Type B pancreatic cell (in vitro differentiated cells): ENCODE measurements around the gene MEIOSIN. TPM values are rescaled to one million over a fixed set of nuclear protein-coding genes. Genes with fewer than 3 reads are reported as not detected.
A peak's percentile ranks its signal among the peaks of the same experiment; 100 is the strongest.

ENCODE experiments used
- DNase-seq: peaks from one replicate; pipeline ENCODE4 v3.0.0; 2021; ENCODE audit warnings: mixed read lengths; ENCODE audit not compliant: unreplicated experiment; ENCODE audit errors: extremely low spot score
- H3K27ac Mint-ChIP-seq: 2 replicates; pipeline ENCODE4 v1.8.0; 2021; ENCODE audit warnings: mild to moderate bottlenecking, mixed read lengths
- H3K27me3 Mint-ChIP-seq: 2 replicates; pipeline ENCODE4 v1.8.0; 2021; ENCODE audit warnings: mixed read lengths
- H3K36me3 Mint-ChIP-seq: 2 replicates; pipeline ENCODE4 v1.8.0; 2021; ENCODE audit warnings: mixed read lengths
- H3K4me1 Mint-ChIP-seq: one replicate; pipeline ENCODE4 v1.8.0; 2021; ENCODE audit warnings: mixed read lengths; ENCODE audit not compliant: unreplicated experiment
- H3K4me3 Mint-ChIP-seq: 2 replicates; pipeline ENCODE4 v1.8.0; 2021; ENCODE audit warnings: mild to moderate bottlenecking, mixed read lengths
- H3K9me3 Mint-ChIP-seq: 2 replicates; pipeline ENCODE4 v1.8.0; 2021; ENCODE audit warnings: mixed read lengths
- total RNA-seq: library from RNA; stranded (reverse); gene quantifications from 2 replicates; pipeline ENCODE4 v1.2.1, GENCODE V29; 2021; ENCODE audit warnings: low replicate concordance
- TF ChIP-seq, protein P1 (sequence below): fragments of 200-600 bp; sonication (generic); conservative IDR thresholded peaks from 2 replicates; pipeline ENCODE4 v1.5.0; 2021; ENCODE audit warnings: antibody characterized with exemption, mild to moderate bottlenecking

Gene MEIOSIN
- total RNA-seq, 1 donor from 2014 or later, result not detected

DNA sequence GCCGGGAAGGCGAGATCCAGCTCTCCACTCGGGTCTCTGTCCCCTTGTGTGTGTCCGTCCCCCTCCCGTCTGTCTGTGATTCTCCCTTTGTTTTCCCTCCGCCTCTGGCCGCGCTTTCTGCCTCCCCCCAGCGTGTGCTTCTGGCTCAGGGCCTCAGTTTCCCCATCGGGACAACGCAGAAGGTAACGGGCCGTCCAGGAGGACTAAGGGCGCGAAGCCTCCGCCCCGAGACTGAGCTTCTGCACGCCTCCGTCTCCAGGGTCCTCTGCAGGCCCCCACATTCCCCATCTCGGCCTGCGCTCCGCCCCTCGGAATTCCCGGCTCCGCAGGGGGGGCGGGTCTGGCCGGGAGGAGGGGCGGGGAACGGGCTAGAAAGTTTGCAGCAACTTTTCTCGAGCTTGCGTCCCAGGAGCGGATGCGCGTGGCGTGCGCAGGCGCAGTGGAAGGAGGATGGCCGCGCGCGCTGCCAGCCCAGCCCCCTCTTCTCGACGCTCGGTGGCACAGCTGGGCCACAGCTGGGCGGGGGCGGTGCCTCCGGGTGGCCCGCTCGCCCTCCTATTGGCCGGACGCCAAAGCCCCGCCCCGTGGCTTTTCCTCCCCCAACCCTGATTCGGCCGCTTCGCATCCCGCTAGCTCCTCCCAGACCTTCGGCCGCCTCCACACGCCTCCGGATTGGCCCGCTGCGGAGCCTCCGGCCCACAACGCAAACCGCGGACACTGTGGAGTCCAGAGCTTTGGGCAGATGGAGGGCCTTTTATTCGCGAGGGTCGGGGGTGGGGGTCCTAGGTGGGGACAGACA lies 35.9 kb downstream of the MEIOSIN start, which contains the start of gene SIX5:
TSS of gene SIX5 (minus strand) at position 269 of the 799 bp plus-strand sequence. CDS start 408 bp downstream, outside the sequence.
- Mint-ChIP-seq H3K4me1 (peaks cover 15% of the 10 kb centered on the region), H3K27ac (peak within 1 kb of the TSS; percentile 98), H3K9me3 (no peaks in the 10 kb centered on the region), H3K4me3 (peak within 1 kb of the TSS; percentile 97), H3K27me3 (no peaks in the 10 kb centered on the region), H3K36me3 (no peaks in the 10 kb centered on the region)
- TF ChIP-seq, protein P1, sequence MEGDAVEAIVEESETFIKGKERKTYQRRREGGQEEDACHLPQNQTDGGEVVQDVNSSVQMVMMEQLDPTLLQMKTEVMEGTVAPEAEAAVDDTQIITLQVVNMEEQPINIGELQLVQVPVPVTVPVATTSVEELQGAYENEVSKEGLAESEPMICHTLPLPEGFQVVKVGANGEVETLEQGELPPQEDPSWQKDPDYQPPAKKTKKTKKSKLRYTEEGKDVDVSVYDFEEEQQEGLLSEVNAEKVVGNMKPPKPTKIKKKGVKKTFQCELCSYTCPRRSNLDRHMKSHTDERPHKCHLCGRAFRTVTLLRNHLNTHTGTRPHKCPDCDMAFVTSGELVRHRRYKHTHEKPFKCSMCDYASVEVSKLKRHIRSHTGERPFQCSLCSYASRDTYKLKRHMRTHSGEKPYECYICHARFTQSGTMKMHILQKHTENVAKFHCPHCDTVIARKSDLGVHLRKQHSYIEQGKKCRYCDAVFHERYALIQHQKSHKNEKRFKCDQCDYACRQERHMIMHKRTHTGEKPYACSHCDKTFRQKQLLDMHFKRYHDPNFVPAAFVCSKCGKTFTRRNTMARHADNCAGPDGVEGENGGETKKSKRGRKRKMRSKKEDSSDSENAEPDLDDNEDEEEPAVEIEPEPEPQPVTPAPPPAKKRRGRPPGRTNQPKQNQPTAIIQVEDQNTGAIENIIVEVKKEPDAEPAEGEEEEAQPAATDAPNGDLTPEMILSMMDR, result no peak
- peak; percentile 100 for DNase-seq

- peak overlapping the region; percentile 97 for H3K4me3 Mint-ChIP-seq
- TF ChIP-seq, protein P1, result no peak
- no peak for DNase-seq
- H3K27me3 Mint-ChIP-seq, result no peaks in the 10 kb centered on the region
- H3K27ac Mint-ChIP-seq, result peak overlapping the region; percentile 98
- peaks cover 11% of the 10 kb centered on the region for H3K4me1 Mint-ChIP-seq
- H3K9me3 Mint-ChIP-seq, result no peaks in the 10 kb centered on the region
- H3K36me3 Mint-ChIP-seq, result no peaks in the 10 kb centered on the region
Measured at GRCh38 chr19:45769821-45770191, 36.6 kb downstream of the MEIOSIN start.

DNA sequence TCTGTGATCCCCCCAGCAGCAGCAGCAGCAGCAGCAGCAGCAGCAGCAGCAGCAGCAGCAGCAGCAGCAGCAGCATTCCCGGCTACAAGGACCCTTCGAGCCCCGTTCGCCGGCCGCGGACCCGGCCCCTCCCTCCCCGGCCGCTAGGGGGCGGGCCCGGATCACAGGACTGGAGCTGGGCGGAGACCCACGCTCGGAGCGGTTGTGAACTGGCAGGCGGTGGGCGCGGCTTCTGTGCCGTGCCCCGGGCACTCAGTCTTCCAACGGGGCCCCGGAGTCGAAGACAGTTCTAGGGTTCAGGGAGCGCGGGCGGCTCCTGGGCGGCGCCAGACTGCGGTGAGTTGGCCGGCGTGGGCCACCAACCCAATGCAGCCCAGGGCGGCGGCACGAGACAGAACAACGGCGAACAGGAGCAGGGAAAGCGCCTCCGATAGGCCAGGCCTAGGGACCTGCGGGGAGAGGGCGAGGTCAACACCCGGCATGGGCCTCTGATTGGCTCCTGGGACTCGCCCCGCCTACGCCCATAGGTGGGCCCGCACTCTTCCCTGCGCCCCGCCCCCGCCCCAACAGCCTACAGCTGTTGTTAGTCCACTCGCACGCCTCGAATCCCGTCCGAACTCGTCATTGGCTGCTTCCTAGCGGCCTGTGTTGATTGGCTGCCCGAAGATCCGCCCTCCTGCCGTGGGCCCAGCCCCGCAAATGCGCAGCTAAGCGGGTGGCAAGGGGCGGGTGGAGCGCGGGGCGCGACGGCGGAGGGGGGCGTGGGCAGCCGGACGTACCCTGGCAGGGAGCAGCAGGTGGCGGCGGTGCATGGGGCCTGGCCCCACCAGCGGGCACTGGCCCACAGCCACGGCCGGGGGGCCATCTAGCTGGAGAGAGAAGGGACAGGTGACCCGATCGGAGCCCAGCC lies 37.2 kb downstream of the MEIOSIN start:
- no peaks in the 10 kb centered on the region for H3K27me3 Mint-ChIP-seq
- H3K27ac Mint-ChIP-seq, result peak overlapping the region; percentile 98
- peak overlapping the region; percentile 97 for H3K4me3 Mint-ChIP-seq
- DNase-seq, result peak; percentile 97
- TF ChIP-seq, protein P1, result peak; percentile 99
- no peaks in the 10 kb centered on the region for H3K9me3 Mint-ChIP-seq
- H3K36me3 Mint-ChIP-seq, result no peaks in the 10 kb centered on the region
- peaks cover 8% of the 10 kb centered on the region for H3K4me1 Mint-ChIP-seq

GRCh38 chr19:45771311-45771933 lies 38.2 kb downstream of the MEIOSIN start:
- Mint-ChIP-seq H3K4me1 (peaks cover 8% of the 10 kb centered on the region), H3K27ac (peak overlapping the region; percentile 98), H3K27me3 (no peaks in the 10 kb centered on the region), H3K36me3 (no peaks in the 10 kb centered on the region), H3K9me3 (no peaks in the 10 kb centered on the region), H3K4me3 (peak overlapping the region; percentile 68)
- no peak for DNase-seq
- TF ChIP-seq, protein P1, result no peak

DNA sequence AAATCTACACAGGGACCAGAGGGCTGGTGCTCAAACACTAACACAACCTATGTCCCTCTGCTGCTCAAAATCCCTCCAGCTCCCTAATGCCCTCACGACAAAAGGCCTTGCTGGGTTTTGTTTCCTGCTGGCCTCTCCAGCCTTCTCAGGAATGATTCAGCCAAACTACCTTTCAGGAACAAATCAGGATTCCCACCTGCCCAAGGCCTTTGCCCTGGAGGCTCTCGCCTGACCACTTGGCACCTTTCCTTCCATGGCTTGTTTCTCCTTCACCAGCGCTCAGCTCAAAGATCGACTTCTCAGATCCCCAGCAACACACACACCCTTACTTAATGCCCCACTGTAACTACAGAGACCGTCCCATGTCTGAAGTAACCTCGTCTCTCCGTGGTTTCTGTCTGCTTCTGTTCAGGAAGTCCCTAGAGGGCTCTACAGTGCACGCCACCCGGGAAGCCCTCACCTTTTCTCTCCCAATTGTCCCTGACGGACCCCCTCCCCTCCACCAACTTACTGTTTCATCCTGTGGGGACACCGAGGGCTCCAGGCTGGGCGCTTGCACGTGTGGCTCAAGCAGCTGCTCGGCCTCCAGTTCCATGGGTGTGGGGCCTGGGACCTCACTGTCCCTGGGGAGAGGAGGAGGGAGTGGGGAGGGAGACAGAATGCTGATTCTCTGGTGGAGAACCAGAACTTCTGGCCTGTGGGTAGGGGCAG lies 39.0 kb downstream of the MEIOSIN start:
- no peak for DNase-seq
- no peaks in the 10 kb centered on the region for H3K9me3 Mint-ChIP-seq
- no peaks in the 10 kb centered on the region for H3K27me3 Mint-ChIP-seq
- H3K27ac Mint-ChIP-seq, result peak overlapping the region; percentile 17
- peak overlapping the region; percentile 3 for H3K4me3 Mint-ChIP-seq
- TF ChIP-seq, protein P1, result no peak
- H3K36me3 Mint-ChIP-seq, result peaks cover 4% of the 10 kb centered on the region
- H3K4me1 Mint-ChIP-seq, result peaks cover 8% of the 10 kb centered on the region
